ENCODE measurements around the gene AFG1L.

DNA sequence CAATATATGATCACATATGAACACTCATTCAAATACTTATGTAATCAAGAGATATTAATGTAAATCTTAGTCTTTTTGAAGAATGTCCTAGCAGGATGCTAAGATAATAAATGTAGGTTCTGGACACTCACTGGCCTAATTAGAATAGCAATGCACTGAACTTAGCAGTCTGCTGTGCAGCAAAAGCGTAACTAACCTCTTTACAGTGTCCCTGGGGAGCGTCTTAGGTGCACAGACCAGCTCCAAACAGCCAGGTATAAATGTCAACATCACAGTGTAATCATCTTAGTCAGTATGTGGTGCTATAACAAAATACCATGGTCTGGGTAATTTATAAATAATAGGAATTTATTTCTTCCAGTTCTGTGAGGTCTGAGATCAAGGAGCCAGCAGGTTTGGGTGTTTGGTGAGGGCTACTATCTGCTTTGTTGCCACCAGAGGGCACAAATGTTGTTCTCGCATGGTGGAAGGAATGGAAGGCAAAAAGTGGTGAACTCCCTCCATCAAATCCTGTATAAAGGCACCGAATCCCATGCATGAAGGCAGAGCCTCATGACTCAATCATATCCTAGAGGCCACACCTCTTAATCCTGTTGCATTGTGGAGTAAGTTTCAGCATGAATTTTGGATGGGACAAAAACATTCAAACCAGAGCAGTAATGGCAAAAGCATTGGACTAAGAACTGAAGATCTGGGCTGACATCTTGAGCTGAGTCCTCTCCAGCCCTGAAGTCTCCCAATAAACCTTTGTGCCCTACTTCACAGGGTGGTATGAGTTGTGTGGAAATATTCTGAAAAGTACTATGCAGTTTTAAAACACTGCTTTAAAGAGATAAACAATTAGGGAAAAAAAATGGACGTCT is 224.1 kb downstream of the AFG1L start:
- TF ChIP-seq POLR2AphosphoS5 (IDR thresholded peaks at IDR 0.05; ENCODE audit: low read depth, low read length), result no peak
- TF ChIP-seq POLR2A (IDR thresholded peaks at IDR 0.05; ENCODE audit: low read depth, low read length), result no peak
- TF ChIP-seq SPI1 (IDR thresholded peaks at IDR 0.05; ENCODE audit: low read depth, low read length), result no peak

Data from GM12891 (cell line).